Inflammatory macrophage (primary cell): ENCODE data around the gene LSAMP.

ENCODE experiments used
- DNase-seq, 2 donors: peaks; one replicate each; pipeline ENCODE4 v3.0.0-alpha.2; 2020 to 2022

The LSAMP gene

DNA sequence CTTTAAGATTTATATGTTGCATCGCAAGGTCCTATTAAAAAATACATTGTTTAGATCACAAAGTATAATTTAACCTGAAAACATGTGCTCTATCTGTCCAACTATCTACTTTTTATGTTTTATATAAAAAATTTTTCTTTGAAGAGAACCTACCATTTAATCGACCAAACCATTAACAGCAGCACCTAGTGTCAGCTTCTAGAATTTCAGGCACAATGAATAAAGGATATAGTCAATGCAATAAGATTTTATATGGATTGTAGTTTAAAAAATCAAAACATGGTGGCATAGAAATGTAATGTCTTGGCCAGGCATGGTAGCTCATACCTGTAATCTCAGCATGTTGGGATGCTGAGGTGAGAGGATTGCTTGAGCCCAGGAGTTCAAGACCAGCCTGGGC is 508.2 kb downstream of the LSAMP start:
- no peak for DNase-seq

DNA sequence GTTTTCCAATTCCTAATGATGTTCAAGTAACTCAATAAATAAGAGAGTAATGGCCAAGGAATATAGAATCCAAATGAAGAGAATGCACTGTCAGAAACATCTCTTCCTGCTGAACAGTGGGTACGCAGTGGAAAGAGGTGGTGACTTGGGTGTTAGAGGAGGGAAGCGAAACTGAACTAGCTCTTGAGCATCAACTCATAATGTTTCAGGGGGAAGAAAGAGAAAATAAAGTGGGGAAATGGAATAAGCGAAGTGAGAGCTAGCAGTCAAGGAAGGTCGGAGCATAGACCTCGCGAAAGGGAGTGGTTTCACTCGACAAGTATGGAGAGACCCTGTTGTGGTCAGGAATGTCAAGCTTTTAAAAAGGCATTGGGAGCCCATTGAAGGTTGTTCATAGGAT is 512.5 kb downstream of the LSAMP start:
- DNase-seq: no peak

DNA sequence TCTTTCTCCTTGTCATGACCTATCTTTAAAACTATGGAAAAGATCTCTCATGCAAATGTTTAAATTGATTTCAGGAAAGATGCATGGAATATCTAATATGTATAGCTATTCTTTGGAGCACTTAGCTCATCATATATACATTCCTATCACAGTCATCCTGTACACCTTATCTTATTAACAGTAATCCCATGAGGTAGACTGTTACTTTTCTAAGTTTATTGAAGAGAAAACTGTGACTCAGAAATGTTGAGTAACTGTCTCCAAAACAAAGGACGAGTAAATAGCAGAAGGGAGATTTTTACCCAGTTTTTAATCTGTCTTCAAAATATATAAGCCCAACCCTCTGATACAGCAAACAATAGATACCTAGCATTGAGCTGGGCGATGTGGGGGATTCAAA is 513.7 kb downstream of the LSAMP start:
- no peak for DNase-seq

DNA sequence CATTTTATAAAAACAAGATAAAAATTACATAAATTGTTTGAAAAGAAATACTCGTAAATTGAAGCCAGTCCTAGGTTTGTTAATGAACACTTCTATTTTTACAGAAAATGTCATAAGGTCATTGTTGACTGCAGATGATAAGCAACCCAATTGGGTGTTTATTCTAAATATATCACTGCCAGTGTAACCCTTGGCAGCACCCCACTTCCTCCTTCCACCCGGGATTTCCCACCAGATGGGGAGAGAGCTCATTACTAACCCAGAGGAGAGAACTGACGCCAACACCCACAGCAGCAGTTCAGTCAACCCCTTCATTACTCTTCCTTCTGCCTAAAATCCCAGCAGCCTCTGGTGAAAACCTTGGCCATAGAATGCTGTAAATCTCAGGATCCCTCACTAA is 514.4 kb downstream of the LSAMP start:
- DNase-seq: peak in 1 of 2 donors; percentile 3

DNA sequence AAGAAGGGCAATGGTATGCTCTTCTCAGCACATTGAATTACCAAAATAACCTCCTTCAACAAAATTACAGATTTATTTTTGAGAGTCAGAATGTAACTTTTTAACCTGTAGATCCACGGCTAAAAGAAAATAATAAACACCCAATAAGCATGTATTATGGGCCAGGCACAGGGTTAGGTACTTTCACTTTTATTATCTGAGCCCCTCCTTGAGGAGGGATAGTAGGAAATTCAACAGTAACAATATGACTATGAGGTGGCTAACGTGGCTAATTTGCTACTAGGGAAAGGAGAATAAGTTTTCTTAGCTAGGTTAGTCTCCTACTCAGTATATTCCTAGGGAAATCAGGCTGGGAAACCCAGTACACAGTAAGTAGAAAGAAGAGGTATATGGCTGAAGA is 515.1 kb downstream of the LSAMP start:
- DNase-seq: no peak

DNA sequence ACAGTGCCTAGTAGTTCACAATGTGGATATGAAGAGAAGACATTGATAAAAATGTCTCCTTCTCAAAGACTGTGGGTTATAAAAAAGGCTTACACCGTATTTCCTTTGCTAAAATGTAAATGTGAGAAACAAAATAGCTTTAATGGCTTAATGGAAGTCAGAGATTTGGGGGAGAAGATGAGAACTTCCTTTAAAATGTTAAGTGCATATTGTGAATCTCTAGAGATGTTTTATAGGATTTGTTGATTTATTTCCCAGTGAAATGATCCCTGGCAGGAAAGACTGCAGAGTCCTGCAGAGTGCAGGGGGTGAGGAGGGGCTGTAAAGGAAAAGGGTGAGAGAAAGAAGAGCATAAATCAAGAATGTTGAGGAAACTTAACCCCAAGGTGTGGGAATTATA is 516.9 kb downstream of the LSAMP start:
- no peak for DNase-seq

DNA sequence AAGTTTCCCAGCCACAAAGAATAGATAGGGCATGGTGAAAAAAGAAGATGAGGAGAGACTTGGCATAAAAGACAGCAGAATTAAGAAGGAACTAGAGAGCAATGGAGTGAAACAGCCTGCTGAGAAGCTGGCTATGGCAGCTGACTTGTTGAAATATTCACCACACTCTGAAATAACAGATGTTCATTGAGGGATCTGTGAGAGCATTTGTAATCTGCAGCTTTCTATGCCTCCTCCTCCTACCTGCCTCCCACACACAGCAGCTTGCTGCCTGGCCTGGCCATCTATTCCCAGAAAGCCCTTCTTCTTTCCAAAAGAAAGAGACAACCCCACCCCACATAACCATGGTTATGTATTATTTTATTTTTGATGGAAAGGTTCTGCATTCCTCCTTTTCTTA is 518.1 kb downstream of the LSAMP start:
- DNase-seq: no peak

DNA sequence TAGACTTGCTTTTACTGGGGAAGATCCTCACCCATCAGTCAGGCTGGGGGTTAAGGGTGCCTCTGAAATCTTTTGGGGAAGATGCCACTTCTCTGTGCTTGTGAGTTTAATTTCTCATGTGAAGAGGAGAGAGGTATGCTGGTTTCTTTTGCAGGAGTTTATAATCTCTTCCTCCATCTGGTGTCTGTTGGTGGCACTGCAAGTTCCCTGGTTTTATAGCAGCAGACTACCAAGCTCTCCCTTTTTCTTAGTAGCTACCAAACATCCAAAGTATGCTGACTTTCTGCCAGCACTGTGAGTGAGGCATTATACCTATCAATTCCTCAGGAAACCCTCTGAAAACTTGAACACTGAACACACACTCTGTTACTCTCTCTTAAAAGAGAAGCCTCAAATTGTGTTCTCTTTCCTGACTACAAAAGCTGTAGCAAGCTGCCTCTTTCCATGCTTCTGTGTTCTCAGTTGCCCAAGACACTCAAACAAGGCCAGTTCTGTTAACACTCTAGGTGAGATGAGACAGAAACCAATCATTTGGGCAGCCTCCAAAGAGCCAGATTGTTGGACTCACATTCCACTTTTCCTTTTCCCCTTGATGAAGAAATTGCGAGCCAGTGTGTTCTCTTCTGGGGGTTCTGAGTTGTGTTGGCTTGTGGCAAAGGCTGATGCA is 522.5 kb downstream of the LSAMP start:
- no peak for DNase-seq

DNA sequence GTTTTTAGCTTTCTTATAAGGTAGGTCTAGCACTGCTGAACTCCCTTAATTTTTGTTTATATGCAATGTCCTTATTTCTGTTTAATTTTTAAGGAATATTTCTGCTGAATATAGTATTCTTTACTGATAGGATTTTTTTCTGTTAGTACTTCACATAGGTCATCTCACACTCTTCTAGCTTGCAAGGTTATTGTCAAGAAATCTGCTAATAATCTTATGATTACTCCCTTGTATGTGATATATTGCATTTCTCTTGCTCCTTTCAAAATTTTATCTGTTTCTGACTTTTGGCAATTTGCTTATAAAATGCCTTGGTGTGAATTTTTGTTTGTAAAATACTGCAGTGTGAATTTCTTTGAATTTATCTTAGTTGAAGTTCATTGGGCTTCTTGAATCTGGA is 523.6 kb downstream of the LSAMP start:
- DNase-seq: no peak

DNA sequence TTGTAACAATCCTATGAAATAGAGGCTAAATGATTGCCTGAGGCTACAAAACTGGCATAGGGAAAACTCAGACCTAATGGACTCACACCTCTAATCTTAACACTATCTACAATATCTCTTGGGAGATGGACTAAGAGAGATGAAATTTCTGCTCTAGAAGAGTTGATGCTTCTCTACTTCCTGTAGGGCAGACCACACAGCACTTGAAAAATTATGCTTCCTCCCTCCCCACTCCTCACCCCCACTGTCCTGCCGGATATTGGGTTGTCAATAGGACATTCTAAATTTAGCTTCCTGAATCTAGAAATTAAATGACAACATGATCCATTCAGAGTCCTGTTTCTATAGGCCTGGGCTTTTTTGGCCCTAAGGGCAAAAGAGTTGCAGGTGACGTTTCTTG is 526.4 kb downstream of the LSAMP start:
- DNase-seq: no peak

DNA sequence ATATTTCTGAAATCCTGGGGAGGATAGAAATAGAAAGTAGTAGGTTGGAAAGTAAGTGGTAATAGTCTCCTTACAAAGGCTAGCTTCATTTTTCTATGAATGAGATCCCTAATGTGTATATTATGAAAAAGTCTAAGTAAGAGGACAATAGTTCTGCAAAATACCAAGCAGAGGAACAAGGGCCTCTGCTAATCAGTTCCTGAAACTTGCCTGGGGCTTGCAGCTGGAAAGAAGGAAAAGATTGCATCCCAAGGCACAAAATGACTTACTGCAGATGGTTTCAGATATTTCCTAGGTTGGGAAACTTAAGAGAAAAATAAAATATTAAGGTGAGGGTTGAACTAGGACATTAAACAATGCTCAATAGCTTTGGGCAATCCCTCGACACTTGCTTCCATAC is 528.4 kb downstream of the LSAMP start:
- DNase-seq: no peak

DNA sequence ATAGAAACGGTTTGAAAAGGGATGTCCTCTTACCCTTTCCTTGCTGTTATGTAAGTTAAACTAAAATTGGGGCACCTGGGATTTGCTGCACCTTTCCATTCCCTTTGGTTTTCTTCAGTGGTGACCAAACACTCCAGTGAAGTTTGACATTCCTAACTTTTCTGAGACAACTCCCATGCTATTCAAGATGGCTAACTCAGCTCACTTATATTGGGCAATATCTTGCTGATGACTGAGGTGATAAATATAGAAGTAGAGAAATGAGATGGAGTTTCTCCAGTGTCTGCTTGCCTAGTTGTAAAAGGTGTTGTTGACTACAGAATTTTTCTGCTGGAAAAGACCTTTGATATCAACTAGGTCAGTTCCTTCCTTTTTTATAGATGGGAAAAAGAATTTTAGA is 530.2 kb downstream of the LSAMP start:
- no peak for DNase-seq

DNA sequence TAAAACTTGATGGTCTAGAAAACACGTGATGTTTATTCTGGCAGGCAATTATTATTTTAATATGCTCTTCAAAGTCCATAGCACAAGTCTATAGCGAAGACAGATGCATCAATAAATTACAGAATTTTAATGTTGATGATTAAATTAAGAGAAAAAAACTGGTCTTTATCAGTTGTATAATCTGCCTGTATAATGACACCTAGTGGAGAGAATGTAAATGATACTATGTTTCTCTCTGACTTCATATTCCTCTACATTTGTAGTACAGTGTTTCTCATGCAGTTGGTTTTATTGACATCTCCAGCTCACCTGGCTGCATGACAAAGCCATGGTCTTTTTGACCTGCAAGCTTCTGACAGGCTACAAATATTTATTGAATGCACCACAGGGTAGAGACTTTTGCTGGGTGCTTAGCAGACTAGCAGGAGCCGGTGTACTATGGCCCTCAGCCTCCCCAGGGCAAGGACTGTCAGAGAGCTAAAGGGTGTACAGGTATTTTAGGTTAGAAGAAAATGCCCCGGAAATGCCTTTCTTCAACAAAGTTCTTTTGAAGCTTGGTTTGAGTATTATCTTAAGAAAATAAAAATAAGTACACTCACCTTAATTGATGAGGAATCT is 532.1 kb downstream of the LSAMP start:
- no peak for DNase-seq

DNA sequence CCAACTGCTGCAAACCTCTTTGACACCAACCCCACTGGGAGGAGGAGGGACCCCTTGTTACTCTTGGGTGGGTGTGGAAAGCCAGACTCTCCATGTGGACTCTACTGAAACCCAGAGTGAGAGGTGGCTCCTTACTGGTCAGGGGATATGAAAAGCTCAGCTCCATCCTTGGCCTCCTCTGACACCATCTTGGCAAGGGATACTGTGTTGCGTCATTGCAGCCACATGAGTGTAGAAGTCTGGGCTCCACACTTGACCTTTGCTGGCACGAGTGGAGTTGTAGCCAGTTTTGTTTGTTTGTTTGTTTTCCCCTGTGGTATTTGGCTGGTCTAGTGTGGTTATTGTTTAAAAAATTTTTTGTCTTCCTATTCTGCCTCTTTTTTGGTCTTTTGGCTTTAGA is 532.9 kb downstream of the LSAMP start:
- DNase-seq: no peak

DNA sequence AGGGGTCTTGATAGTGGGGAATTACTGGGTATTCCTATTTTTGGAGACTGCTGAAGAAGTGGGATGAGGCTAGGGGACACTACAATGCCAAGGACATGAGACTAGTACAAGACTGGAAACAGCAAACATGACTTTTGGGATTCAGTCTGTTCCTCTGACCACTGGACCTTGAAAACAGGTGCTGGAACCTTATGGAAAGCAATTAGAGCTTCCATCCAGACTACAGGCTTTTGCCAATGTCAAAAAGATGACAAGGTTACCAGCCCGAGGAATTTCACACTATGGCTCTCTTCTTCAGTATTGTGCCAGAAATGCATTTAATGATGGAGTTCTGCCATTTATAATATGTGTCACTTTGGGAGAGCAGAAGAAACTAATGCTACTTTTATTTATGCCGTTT is 539.4 kb downstream of the LSAMP start:
- no peak for DNase-seq

DNA sequence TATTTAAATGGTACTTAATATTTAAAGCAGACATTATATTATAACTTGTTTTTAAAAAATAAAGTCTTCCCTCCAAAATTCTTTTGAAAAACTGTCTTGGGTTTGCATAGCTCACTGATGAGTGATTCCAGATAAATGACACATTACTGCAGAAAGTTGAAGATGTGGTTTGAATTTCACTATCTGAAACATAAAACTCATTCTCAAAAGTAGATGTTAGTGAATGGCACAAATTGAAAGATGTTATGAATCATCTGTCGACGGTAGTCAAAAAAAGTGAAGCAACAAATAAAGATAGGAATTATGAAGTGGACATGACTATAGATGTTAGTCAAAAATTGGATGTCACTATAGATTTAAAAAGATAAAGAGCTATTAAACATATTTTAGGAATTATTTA is 541.4 kb downstream of the LSAMP start:
- no peak for DNase-seq

DNA sequence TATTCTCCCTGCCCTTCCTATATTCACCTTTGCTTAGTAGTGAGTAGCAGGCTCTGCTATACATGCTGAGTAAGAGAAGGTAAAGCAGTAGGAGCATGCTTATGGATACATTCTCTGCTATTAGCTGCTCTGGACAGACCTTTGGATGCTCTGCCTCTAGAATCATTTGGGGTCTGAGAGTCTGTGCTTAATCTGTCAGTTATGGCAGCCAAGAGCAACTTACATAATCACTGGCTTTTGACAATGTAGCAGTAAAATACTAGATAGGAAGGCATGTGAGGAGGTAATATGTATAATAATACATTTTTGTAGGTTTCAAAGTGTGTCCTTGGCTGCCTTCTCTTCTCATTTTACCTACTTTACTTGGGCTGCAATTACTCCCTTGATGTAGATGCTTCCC is 544.3 kb downstream of the LSAMP start:
- no peak for DNase-seq

DNA sequence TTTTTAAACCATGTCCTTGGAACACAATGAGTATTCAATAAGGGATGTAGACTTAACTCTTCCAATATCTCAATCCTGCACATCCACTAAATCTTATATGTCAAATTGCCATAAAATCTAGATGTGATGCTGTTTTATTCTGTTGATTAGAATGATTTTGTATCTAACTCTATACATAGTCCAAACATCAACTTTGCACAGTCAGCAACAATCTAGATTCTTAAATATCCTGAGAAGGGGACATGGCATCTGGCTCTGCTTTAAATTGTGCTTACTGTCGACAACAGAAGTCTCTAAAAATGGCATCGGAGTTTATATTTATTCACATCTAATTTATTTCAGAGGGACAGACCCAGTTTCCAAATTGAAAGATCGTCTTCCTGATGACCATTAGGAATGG is 545.8 kb downstream of the LSAMP start:
- DNase-seq: no peak

DNA sequence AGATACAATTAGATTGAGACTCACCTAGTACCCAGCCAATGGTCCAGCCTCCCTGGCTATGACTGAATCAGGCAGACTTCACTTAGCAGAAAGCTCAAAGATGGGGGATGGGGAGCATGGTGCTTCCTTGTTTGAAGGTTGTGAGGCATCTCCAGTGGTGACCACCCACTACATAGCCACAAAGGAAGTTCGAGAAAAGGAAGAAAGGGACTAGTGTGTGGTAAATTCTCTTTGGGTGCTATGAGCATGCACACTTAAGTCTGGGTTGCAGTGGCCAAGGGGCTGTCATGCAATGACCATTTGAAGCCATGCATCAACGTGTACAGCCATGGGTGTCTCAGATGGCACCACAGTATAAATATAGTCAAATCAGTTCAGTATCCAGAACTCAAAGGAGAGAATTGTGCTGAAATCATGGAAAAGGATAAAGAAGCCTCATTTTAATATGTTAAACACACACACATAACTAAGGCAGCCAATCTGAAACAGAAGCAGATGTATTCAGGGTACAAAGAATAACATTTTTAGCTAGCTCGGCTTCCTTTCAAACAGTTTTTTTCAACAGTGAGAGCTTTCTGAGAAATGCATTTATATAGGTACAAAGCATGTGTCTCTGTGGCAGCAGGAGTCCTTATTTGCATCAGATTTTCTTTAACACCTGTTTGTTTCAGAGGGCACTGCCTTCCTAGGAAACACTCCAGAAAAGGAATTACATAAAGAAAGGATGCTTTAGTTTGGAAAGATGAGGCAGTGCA is 546.5 kb downstream of the LSAMP start:
- peak in 1 of 2 donors; percentile 5 for DNase-seq

DNA sequence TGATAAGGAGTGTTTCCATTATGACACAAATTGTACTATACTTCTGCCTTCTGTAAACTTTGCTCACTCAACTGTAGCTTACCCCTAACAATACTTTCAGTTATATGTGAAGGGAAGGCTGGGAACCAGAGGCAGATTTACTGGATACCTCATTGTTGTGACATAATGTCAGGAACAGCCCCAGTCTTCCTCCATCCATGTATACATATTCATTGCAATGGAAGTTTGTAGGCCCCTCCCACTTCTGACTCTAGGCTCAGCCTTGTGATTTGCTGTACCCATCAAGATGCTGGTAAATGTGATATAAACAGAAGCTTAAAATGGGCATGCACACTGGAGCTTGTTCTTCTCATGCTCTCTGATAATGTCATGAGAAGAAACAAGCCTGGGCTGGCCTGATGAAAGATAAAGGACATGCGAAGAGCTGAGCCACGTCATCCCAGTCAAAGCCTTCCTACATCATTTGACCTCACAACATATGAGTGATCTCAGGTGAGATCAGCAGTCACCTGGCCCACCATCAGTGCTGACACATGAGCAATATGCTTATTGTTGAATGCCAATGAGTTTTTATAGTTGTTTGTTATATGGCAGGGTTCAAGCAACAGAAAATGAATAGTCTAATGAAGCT is 554.2 kb downstream of the LSAMP start:
- DNase-seq: no peak

DNA sequence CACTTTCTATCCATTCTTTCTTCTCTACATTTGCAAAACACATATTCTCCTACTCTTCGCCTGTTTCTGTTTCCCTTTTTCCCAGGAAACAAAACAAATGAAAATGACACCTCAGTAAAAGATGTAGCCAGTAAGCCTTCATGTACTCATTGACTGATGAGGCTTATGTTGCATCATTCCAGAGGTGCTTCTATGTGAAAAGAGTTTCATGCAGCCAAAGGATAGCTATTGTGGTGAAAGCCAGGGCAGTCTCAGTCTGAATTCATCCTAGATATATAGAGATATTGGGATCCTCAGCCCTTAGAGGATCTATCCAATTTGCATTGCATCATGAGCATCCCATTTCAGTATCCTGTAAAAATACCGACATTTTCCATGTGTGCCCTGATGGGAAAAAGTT is 554.7 kb downstream of the LSAMP start:
- no peak for DNase-seq

DNA sequence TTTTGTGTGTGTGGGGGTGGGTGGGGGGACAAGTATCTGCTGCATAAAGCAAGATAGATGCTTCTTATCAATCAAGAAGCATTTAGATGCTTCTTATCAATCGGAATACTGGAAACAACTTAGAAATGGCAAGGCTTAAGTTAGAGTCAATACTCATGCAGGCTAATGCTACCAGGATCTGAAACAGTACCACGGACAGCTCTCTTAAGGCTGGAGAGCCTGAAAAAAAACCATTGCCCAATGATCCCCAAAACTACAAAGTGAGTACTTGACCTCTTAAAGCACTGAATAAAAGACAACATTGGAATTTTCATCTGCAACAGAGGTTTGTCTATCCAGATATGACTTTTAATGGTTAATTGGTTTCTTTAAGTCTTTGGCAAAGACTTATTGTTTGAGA is 559.7 kb downstream of the LSAMP start:
- DNase-seq: no peak

DNA sequence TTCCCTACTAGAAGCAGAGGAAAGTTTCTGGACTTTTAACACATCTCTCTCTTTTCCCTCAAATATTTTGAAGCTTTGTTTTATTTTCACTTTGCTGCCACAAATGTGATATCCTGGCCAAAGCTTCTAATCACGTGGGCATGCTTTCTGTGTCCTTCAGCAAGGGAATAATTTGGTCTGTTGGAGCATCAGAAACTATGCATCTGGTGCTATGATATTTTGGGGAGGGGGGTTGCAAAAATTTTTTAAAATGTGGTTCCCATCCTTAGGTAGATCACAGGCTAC is 567.7 kb downstream of the LSAMP start:
- no peak for DNase-seq
